HG02981 (cell line): ENCODE measurements around the gene MAP3K2.
"Not testable (repeated sequence)": the region's sequence is repeated elsewhere in the genome, so short reads cannot be mapped to it uniquely, and the experiment has no call there.

Experiments used
- ATAC-seq: cut with Tn5 transposase; IDR thresholded peaks from one replicate; pipeline ENCODE4 v1.9.1; 2021; ENCODE audit warnings: mild to moderate bottlenecking, moderate library complexity; ENCODE audit not compliant: unreplicated experiment

Gene MAP3K2

GRCh38 chr2:127355407-127356008 lies 32.3 kb downstream of the MAP3K2 start:
- ATAC-seq, result no peak

- not testable (repeated sequence) for ATAC-seq
Measured at GRCh38 chr2:127353873-127354676, 33.7 kb downstream of the MAP3K2 start.

- ATAC-seq, result not testable (repeated sequence)
Measured at GRCh38 chr2:127353223-127353622, 34.6 kb downstream of the MAP3K2 start.

GRCh38 chr2:127351603-127352002 lies 36.2 kb downstream of the MAP3K2 start:
- ATAC-seq, result no peak

- no peak for ATAC-seq
Measured at GRCh38 chr2:127348426-127349000, 39.3 kb downstream of the MAP3K2 start.

- no peak for ATAC-seq
Measured at GRCh38 chr2:127347734-127348392, 39.9 kb downstream of the MAP3K2 start.

GRCh38 chr2:127347015-127347414 lies 40.8 kb downstream of the MAP3K2 start:
- ATAC-seq, result no peak

- no peak for ATAC-seq
Measured at GRCh38 chr2:127343277-127343676, 44.5 kb downstream of the MAP3K2 start.

- ATAC-seq, result peak; percentile 69
Measured at GRCh38 chr2:127342101-127342500, 45.7 kb downstream of the MAP3K2 start.

GRCh38 chr2:127332335-127332734 lies 55.4 kb downstream of the MAP3K2 start:
- no peak for ATAC-seq

- peak; percentile 64 for ATAC-seq
Measured at GRCh38 chr2:127330753-127331152, 57.0 kb downstream of the MAP3K2 start.

- no peak for ATAC-seq
Measured at GRCh38 chr2:127326289-127326945, 61.4 kb downstream of the MAP3K2 start.

- ATAC-seq, result no peak
Measured at GRCh38 chr2:127324635-127325034, 63.1 kb downstream of the MAP3K2 start.

GRCh38 chr2:127321303-127321702 lies 66.5 kb downstream of the MAP3K2 start:
- no peak for ATAC-seq

GRCh38 chr2:127320586-127321275 lies 67.0 kb downstream of the MAP3K2 start:
- no peak for ATAC-seq

GRCh38 chr2:127320067-127320466 lies 67.7 kb downstream of the MAP3K2 start:
- no peak for ATAC-seq

GRCh38 chr2:127314193-127314988 lies 73.4 kb downstream of the MAP3K2 start:
- no peak for ATAC-seq

- peak; percentile 100 for ATAC-seq
Measured at GRCh38 chr2:127313406-127313805, 74.4 kb downstream of the MAP3K2 start.

GRCh38 chr2:127310980-127311379 lies 76.8 kb downstream of the MAP3K2 start:
- no peak for ATAC-seq

- no peak for ATAC-seq
Measured at GRCh38 chr2:127309468-127309867, 78.3 kb downstream of the MAP3K2 start.
